Stimulated activated CD4-positive, alpha-beta T cell treated with anti-CD3 and anti-CD28 coated beads, Interleukin-1b, Interleukin-23, amount 100 ng/mL, for 4 hours (primary cell): Measurements from ENCODE around the gene DHX35.
"Not testable (repeated sequence)": the region's sequence is repeated elsewhere in the genome, so short reads cannot be mapped to it uniquely, and the experiment has no call there.

ENCODE experiments used
- DNase-seq, 2 donors: peaks; one replicate each; pipeline ENCODE4 v3.0.0-alpha.2; 2020; ENCODE audit warnings: low read depth in 2 of 2

The DHX35 gene

DNA sequence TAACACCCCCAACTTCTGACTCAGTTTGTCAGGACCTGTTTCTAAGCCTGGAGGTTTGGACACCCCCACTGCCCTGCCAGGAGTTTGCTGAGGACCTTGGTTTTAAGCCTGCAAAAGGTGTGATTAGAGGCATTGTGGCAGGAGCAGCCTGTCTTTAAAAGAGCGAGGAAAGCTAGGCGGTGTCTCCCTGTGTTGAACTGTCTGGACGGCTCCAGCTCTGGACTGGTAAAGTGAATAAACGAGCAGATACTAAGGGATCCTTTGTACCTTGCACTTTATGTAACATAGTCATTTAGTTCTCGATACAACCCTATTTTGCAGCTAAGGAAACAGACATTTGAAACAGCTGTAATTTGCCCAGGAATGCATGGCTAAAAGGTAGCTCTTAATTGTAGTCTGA lies 21.5 kb upstream of the DHX35 start:
- DNase-seq: no peak

DNA sequence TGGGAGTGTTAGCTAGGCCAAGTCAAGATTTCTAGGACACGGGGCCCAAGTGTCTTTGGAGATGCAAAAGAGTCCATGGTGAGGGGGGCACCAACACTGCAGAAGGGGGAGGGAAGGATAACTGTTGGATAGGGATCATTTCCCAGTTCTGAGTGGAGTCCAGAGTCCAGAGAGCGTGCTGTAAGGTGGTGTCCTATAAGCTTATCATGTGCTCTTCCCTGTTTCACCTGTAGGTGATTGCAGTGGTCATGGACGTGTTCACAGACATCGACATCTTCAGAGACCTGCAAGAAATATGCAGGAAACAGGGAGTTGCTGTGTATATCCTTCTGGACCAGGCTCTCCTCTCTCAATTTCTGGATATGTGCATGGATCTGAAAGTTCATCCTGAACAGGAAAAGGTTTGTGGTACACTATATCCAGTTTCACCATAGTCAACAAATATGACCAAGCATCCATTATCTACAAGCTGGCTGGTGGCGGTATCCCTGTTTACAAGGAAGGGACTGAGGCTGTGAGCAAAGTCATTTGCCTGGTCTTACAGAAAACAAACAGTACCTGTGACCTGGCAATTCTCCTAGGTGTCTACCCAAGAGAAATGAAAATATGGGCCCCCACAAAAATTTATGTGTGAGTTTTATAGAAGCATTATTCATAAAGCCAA lies 20.3 kb upstream of the DHX35 start:
- no peak for DNase-seq

DNA sequence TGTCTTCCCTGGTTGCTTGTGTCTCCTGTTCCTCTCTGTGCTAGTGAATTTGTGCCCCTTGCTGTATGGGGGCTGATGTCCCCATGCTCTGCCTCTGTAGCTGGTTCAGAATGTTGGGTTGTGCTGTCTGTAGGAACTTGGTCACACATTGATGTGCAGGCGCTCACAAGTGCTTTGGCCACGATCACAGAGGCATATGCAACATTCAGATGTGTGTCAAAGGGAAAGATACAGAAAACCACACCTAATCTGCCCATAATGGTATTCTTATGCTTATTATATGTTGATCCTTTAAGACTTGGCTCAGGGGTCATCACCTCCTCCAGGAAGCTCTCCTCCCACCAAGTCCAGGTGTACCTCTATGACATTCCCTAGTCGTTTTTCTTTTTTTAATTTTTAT lies 17.1 kb upstream of the DHX35 start:
- DNase-seq: no peak

DNA sequence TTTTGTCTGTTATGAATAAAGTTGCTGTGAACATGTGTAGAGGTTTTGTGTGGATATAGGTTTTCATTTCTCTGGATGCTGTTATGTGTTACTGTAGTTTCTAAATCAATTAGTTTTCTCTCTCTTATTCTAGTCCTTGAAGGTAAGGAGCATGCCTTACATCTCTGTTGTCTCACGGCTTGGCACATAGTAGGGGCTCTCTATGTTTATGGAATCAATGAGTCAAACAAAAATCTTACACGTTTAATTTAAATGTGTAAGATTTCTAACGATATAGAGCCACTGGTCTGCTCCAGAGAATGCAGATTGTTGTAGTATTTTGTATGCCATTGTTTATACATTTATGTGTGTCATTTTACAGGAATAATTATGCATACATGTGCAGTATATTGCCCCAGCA lies 15.3 kb upstream of the DHX35 start:
- no peak for DNase-seq

DNA sequence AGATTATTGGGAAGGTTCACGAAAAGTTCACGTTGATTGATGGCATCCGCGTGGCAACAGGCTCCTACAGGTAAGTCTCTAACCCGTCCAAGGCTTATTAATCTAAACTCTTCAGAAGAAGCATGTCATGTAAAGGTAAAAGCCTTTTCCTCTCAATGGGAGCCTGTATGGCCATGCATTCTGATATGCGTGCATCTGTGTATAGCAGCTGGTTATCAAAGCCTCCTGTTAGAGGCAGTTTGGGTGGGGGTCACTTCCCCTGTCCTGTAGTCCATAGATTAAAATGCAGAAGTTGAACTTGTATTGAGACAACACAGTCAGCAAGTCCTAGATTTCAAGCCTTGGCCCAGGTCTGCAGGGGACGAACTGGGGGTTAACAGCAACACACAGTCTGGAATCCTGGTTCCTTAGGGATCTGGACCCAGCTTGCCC lies 14.2 kb upstream of the DHX35 start:
- DNase-seq: no peak

DNA sequence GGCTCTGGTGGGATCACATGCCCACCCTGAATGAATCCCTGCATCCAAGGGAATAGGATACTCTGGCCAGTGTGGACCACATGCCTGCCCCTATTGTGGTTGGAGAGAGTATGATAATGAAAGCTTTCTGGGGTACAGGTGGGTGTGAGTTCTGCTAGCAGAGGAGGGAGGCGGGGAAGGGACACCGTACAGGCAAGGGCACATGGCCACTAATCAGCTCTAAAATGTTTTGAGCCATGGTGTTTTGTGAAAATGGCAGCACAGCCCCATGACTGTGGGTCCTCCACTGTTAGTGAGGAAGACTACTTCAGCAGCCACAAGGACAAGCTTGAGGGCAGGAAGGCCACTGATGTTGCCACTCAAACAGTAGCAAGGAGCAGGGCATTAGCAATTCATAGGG lies 11.9 kb upstream of the DHX35 start:
- DNase-seq: no peak

DNA sequence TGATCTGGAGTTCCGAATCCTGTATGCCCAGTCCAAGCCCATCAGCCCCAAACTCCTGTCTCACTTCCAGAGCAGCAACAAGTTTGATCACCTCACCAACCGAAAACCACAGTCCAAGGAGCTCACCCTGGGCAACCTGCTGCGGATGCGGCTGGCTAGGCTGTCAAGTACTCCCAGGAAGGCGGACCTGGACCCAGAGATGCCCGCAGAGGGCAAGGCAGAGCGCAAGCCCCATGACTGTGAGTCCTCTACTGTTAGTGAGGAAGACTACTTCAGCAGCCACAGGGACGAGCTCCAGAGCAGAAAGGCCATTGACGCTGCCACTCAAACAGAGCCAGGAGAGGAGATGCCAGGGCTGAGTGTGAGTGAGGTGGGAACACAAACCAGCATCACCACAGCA lies 10.5 kb upstream of the DHX35 start:
- no peak for DNase-seq

DNA sequence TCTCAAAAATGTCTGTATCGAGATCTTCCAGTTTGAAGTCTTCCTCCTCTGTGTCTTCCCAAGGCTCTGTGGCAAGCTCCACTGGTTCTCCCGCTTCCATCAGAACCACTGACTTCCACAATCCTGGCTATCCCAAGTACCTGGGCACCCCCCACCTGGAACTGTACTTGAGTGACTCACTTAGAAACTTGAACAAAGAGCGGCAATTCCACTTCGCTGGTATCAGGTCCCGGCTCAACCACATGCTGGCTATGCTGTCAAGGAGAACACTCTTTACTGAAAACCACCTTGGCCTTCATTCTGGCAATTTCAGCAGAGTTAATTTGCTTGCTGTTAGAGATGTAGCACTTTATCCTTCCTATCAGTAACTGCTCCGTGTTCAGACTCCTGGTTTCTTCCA lies 10.0 kb upstream of the DHX35 start:
- no peak for DNase-seq

DNA sequence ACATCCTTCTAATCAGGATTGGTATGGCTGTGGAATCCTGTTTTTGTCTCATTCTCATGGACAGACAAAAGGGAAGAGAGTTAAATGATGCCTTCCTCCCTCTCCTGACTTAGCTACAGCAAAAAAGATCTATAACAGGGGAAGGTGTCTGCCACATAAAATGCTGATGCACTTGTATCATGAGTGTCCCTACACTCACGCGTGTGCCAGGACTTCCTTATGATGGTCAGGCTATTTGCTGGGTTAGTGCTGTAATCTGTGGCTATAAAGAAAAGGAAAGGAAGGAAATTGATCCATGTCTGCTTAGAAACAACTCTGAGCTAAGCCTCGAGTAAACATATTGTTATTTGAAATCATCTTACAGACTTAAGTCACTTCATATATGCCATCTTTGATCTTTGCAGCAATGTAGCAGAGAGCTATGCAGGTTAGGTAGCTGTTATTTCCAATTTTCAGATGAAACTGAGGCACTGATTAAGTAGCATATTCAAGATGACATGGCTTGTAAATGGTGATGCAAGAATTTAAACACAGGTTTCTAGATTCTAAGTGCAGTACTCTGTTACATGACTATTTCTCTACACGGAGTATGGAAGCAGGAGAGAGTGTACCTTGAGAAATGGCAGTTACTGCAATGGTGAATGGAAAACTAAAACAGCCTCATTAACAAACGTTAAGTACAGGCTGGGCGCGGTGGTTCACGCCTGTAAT lies 8.4 kb upstream of the DHX35 start:
- no peak for DNase-seq

DNA sequence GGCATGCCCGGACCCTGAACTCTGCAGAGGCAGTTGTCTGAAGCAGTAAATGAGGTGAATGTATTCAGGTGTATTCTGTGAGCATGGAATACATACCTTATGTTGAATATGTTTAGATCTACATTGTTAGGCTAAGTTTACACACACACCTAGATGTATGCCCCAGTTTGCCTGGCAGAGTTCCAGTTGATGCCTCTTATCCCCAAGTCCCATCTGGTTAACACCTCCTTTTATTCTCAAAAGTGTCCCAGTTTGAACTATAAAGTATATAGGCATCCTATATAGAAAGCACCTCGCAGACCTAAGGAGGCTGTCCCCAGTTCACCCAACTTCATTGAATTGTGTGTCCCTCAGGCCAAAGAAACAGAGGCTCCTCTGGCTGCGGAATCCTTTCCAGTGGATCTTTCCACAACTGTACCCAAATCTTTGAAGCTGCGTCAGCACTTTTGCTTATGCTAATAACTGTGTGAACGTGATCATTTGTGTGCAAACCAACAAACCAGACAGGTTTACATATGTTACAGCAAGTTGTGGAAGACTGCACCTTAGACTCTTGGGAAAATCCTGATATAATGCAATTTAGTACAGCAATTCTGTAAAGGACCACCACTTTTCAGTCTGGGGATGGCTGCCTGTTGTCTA lies 4.8 kb upstream of the DHX35 start:
- DNase-seq: no peak

DNA sequence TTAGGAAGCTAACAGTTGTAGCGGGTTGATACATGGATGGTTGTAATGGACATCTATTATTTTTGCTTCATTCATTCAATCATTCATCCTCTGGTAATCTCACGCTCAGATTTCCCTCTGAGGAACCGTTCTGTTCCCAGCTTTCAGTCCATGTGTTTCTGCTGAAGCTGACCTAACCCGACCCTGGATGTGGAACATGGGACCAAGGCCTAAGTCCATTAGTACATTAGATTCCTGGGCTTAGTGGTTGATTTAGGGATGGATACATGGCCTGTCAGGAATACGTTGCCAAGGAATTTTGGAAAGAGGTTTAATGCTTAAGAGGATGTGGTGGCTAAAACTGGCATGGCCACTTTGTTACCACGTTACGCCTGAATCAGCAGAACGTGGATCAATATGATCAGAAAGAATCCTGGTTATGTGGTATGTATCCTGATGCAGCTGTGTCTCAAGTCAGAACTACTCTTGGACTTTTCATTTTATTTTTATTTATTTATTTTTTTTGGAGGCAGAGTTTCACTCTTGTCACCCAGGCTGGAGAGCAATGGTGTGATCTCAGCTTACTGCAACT lies 4.1 kb upstream of the DHX35 start:
- DNase-seq: no peak

DNA sequence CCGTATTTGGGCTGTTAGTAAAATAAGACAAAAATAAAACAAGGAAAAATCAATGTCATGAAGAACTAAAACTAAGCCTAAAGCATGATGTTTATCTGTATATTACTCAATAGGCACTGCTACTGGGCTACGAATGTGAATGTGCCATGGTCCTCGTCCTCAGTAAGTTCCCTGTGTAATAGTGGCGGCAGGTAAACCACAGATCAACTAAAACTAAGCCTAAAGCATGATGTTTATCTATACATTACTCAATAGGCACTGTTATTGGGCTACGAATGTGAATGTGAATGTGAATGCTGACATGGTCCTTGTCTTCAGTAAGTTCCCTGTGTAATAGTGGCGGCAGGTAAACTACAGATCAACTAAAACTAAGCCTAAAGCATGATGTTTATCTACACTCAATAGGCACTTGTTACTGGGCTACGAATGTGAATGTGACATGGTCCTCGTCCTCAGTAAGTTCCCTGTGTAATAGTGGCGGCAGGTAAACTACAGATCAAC lies 1.9 kb upstream of the DHX35 start:
- DNase-seq: not testable (repeated sequence)

DNA sequence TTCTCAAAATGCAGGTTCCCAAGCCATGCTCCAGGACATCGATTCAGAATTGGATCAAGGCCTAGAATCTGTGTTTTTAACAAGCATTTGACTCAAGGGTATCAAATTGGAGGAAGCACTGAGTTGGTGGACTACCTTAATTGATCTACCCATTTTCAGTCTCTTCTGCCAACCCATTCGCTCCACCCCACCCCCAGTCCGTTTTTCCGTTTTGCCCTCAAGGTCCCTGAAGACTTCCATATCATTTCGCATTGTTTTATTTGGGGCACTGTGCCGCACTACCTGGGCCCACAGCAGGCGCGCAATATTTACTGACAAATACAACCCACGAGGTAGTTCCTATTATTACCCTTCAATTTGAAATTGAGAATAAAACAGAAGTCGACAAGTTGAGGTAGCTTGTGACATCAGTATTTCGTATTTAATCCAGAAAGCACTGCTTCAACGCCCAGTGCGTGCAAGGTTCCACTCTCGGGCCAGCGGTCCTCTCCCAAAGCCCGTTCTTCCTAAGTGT lies 557 bp upstream of the DHX35 start:
- DNase-seq: peak; percentile 6 to 10

DNA sequence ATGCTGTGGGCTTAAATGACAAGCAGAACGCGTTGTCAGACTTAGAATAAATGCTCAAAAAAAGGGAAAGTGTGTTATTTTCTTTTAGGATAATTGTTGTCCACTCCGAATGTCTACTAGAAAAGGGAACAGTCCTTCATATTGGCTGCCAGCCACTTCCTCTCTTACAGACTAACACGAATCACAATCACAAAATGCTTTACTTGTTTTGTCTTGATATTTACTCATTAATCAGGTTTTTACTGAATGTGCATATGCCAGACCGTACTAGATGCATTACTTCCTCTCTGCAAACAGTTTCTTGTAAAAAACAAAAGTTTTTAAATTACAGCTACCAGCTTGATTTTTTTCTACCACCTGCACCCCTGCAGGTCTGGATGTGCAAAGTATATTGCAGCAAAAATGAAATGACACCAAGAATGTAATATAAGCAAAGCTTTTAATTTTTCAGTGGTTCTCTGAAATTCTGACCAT lies 821 bp downstream of the DHX35 start:
- no peak for DNase-seq

DNA sequence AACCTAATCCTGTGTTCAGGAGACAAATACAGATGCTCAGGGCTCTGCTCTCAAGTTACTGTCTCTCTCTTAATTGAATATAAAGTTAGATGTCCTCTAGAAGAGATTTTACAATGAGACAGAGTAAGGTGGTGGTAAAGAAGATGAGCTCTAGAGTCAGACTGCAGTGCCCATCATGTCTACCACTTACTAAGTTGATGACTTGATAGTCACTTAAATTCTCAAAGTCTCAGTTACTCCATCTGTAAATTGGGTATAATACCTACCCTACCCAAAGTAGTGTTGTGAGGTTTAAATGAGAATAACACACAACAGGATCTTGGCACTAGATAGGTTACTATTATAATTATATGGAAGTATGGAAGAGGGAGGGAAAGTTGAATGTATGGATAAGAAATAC lies 1.6 kb downstream of the DHX35 start:
- DNase-seq: no peak

DNA sequence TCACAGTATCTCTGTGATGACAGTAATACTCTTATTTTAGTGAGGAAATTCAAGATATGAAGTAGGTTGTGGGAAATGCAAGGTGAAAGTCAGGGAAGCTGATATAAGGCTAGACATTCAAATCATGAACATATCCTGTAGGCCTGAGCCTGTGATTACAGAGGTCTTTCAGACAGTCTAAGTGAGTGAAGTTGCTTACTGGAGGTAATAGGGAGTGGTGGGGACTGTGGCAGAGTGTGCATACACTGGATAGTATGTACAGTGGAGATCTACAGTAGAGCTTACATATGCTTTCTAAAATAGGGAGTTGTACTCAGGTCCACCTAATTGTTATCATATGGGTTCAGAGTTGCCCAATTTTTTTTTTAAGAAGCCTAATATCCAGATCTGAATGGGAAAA lies 3.1 kb downstream of the DHX35 start:
- no peak for DNase-seq

DNA sequence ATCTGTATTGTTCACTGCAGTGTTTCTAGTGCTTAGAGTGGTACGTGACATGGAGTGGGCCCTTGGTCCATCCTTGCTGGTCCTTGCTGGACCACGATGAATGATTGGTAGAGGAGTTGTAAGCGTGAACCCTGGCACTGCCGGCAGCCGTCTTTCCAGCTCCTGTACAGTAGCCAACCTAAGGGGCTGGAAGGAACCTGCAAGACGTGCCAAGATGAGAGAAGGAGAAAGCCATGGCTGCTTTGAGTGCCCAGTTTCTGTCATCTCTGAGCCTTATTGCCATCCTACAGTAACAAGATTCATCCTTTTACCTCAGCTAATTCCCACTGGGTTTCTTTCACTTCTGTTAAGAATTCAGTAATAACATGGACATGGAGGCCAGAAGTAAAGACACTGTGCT lies 5.9 kb downstream of the DHX35 start:
- no peak for DNase-seq

DNA sequence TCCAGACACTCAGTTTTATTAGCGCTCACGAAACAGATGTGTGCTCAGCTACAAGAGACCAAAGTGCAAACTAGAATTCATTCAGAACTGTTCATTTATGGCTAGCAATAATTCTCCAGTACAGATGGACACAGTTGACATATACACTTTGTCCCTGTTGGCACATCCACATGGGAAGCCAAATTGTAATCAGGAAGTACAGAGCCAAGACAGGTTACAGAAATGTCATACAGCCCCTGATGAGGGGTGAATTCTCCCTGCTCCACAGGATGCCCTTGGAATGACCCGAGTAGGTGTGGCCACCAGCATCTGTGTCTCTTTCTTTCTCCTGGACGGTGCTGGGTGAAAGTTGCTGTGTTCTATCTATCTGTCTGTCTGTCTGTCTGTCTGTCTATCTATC lies 7.6 kb downstream of the DHX35 start:
- DNase-seq: no peak

DNA sequence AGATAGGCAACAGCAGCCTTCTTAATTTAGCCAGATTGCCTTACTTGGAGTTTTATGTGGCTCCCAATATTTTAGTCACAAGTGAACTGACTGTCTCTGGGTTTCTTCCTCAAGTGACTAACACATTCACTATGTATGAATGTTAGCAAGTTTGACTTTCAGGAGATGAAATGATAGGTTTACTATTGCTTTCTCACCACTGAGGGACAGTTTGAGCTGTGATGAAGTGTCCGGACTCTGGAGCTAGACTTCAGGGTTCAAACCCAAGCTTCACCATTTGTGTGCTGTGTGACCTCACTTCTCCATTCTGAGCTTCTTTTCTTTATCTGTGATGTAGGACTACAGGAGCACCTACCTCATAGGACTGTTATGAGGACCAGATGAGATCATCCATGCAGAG lies 8.2 kb downstream of the DHX35 start:
- no peak for DNase-seq

DNA sequence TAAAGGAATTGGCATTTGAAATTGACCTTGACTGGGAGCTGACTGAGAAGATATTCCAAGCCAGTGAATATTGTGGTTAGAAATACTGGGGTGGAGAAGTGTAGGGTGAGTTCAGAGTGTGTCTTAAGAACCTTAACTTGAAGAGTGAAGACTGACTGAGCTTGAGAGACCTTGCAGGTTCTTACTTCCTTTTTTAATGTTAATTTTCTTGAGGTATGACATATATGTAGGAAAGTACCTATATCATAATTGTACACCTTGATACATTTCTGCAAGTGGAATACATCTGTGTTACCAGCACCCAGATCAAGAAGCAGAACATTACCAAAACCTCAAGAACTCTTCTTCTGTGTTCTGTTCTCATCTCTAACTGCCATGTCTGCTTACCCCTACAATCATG lies 11.0 kb downstream of the DHX35 start:
- DNase-seq: no peak

DNA sequence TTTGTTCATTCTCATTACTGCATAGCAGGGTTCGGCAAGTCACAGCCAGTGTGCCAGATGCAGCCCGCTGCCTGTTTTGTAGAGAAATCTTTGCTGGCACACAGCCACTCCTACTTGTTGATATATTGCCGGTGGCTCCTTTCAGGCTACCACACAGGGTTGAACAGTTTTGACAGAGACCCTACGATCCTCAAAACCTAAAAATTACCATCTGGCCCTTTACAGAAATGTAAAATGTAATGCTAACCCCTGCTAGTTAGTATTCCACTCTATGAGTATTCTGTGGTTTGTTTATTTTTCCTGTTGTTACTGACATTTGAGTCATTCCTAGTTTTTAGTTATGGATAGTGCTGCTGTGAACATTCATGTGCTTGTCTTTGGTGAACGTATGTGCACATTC lies 11.5 kb downstream of the DHX35 start:
- DNase-seq: no peak

DNA sequence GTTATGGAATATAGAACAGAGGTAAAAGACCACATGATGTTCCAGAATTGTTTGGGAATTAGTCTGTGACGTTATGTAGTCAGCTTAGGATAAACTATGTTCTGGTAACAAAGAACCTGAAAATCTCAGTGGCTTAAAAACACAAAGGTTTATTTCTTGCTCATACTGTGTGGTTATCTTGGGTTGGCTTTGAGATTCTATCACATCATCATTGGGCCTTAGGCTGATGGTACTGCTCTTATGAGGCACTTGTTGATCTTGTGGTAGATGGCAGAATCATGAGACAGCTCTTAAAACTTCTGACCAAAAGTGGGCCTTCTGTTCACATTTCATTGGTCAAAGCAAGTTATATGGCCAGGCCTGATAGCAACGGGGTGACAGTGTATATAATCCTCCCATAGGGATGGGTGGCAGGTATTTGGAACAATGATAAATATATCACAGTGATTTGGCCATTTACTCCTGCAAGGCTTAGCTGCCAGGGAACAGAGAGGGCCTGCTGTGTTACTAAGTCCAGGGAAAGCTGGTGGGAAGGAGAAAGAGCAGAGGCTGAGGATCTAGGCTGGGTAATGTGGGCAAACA lies 13.5 kb downstream of the DHX35 start:
- DNase-seq: no peak
